ENCODE data around the gene MRPL37. TPM values are rescaled to one million over a fixed set of nuclear protein-coding genes. Genes with fewer than 3 reads are reported as not detected.

The MRPL37 gene
- total RNA-seq, 2 experiments from 2014 or later: 107 to 126 TPM

DNA sequence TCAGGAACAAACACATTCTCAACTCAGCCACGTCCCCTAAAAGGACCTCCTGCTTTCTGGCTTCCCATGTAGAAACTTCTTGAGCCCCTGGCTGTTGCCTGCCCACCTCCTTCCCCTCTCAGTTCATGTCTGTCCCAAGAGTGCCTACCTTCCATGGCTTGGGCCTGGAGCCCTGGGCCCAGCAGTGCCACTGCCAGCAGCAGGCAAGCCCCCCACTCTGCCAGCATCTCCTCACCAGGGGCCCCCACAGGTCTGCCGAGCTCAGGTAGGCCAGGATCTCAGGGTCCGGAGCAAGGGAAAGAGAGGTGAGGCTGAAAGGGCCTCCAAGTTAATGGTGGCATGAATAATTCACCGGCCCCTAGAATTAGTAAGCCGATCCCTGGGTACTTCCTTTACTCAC is 47.3 kb upstream of the MRPL37 start, which contains the start of gene CDCP2:
Gene CDCP2, minus strand, starts transcription at position 305 of the 400 bp plus-strand sequence. Its CDS starts 78 bp downstream, at position 227.
- no peaks in the 10 kb centered on the region for H3K79me2 ChIP-seq (ENCODE audit: insufficient read depth, low read depth, low read length)
- H3K9me3 ChIP-seq (ENCODE audit: low read length): no peaks in the 10 kb centered on the region
- no peaks in the 10 kb centered on the region for H3K4me1 ChIP-seq (ENCODE audit: insufficient read depth, low read length, poor library complexity, severe bottlenecking)
- BruUV-seq (replicated peaks): no TSS peak
- intact Hi-C loops (cut with micrococcal nuclease; ENCODE audit: unreplicated experiment): no loop called here
- DNase-seq (ENCODE audit: low spot score): no peak
- H3K36me3 ChIP-seq (ENCODE audit: insufficient read depth, low read length): no peaks in the 10 kb centered on the region
- TF ChIP-seq, protein P1, sequence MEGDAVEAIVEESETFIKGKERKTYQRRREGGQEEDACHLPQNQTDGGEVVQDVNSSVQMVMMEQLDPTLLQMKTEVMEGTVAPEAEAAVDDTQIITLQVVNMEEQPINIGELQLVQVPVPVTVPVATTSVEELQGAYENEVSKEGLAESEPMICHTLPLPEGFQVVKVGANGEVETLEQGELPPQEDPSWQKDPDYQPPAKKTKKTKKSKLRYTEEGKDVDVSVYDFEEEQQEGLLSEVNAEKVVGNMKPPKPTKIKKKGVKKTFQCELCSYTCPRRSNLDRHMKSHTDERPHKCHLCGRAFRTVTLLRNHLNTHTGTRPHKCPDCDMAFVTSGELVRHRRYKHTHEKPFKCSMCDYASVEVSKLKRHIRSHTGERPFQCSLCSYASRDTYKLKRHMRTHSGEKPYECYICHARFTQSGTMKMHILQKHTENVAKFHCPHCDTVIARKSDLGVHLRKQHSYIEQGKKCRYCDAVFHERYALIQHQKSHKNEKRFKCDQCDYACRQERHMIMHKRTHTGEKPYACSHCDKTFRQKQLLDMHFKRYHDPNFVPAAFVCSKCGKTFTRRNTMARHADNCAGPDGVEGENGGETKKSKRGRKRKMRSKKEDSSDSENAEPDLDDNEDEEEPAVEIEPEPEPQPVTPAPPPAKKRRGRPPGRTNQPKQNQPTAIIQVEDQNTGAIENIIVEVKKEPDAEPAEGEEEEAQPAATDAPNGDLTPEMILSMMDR (conservative IDR thresholded peaks at IDR 0.05; ENCODE audit: low read length): no peak
- TF ChIP-seq EZH2phosphoT487 (IDR thresholded peaks at IDR 0.05; ENCODE audit: borderline replicate concordance, low read depth, low read length): no peak
- H3K27ac ChIP-seq (ENCODE audit: low read depth, low read length, poor library complexity, severe bottlenecking): no peak within 1 kb of the TSS
- H3K4me3 ChIP-seq (ENCODE audit: low read depth, low read length, poor library complexity, severe bottlenecking): no peak within 1 kb of the TSS
- ChIA-PET CTCF (ENCODE audit: unreplicated experiment) (no interaction called here), POLR2A (no interaction called here)
- H4K20me1 ChIP-seq (ENCODE audit: insufficient read depth, low read length): no peaks in the 10 kb centered on the region
- H3K4me2 ChIP-seq (ENCODE audit: low read length): no peak within 1 kb of the TSS
- H3K9me2 ChIP-seq (ENCODE audit: insufficient read depth, low read length): no peaks in the 10 kb centered on the region
- no peak within 1 kb of the TSS for H2AFZ ChIP-seq (ENCODE audit: low read length)

- H3K36me3 ChIP-seq (ENCODE audit: insufficient read depth, low read length): no peaks in the 10 kb centered on the region
- H3K4me3 ChIP-seq (ENCODE audit: low read depth, low read length, poor library complexity, severe bottlenecking): no peak overlapping the region
- no peaks in the 10 kb centered on the region for H4K20me1 ChIP-seq (ENCODE audit: insufficient read depth, low read length)
- H3K27ac ChIP-seq (ENCODE audit: low read depth, low read length, poor library complexity, severe bottlenecking): no peak overlapping the region
- ChIA-PET CTCF (ENCODE audit: unreplicated experiment) (no interaction called here), POLR2A (no interaction called here)
- no peak overlapping the region for H3K4me2 ChIP-seq (ENCODE audit: low read length)
- no peak for TF ChIP-seq EZH2phosphoT487 (IDR thresholded peaks at IDR 0.05; ENCODE audit: borderline replicate concordance, low read depth, low read length)
- TF ChIP-seq, protein P1 (conservative IDR thresholded peaks at IDR 0.05; ENCODE audit: low read length): no peak
- intact Hi-C loops (cut with micrococcal nuclease; ENCODE audit: unreplicated experiment): no loop called here
- H2AFZ ChIP-seq (ENCODE audit: low read length): no peak overlapping the region
- BruUV-seq (replicated peaks): no TSS peak
- no peak for DNase-seq (ENCODE audit: low spot score)
- no peaks in the 10 kb centered on the region for H3K79me2 ChIP-seq (ENCODE audit: insufficient read depth, low read depth, low read length)
- H3K4me1 ChIP-seq (ENCODE audit: insufficient read depth, low read length, poor library complexity, severe bottlenecking): peaks cover 7% of the 10 kb centered on the region
- H3K9me2 ChIP-seq (ENCODE audit: insufficient read depth, low read length): no peaks in the 10 kb centered on the region
- H3K9me3 ChIP-seq (ENCODE audit: low read length): no peaks in the 10 kb centered on the region
Measured at GRCh38 chr1:54153535-54154439, 46.2 kb upstream of the MRPL37 start.

DNA sequence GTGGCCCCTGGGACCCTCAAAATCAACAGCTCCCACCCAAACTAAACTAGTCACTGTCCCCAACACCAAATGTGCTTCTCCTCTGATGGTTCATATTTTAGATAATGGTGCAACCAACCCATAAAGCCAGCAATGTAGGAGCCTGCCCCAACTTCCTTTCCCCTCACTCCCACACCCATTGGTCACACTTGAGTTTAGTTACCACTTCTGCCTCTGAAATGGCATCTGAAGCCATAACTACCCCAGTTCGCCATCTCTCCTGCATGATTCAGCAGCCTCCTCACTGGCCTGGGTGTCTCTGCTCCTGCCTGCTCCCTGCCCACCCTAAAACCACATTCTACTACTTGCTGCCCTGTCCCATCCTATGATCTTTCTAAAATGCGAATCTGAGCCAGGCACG is 43.8 kb upstream of the MRPL37 start:
- TF ChIP-seq EZH2phosphoT487 (IDR thresholded peaks at IDR 0.05; ENCODE audit: borderline replicate concordance, low read depth, low read length): no peak
- TF ChIP-seq, protein P1 (conservative IDR thresholded peaks at IDR 0.05; ENCODE audit: low read length): no peak
- H3K9me2 ChIP-seq (ENCODE audit: insufficient read depth, low read length): no peaks in the 10 kb centered on the region
- no peak overlapping the region for H3K4me2 ChIP-seq (ENCODE audit: low read length)
- no peak overlapping the region for H2AFZ ChIP-seq (ENCODE audit: low read length)
- DNase-seq (ENCODE audit: low spot score): no peak
- H3K79me2 ChIP-seq (ENCODE audit: insufficient read depth, low read depth, low read length): no peaks in the 10 kb centered on the region
- no peak overlapping the region for H3K4me3 ChIP-seq (ENCODE audit: low read depth, low read length, poor library complexity, severe bottlenecking)
- no peak overlapping the region for H3K27ac ChIP-seq (ENCODE audit: low read depth, low read length, poor library complexity, severe bottlenecking)
- no TSS peak for BruUV-seq (replicated peaks)
- POLR2A ChIA-PET: no interaction called here
- H3K36me3 ChIP-seq (ENCODE audit: insufficient read depth, low read length): no peaks in the 10 kb centered on the region
- CTCF ChIA-PET (ENCODE audit: unreplicated experiment): no interaction called here
- H4K20me1 ChIP-seq (ENCODE audit: insufficient read depth, low read length): no peaks in the 10 kb centered on the region
- H3K4me1 ChIP-seq (ENCODE audit: insufficient read depth, low read length, poor library complexity, severe bottlenecking): peaks cover 8% of the 10 kb centered on the region
- no peaks in the 10 kb centered on the region for H3K9me3 ChIP-seq (ENCODE audit: low read length)
- intact Hi-C loops (cut with micrococcal nuclease; ENCODE audit: unreplicated experiment): no loop called here

Measured in OCI-LY7 (cell line).